ENCODE data around the gene CCDC8. TPM values are rescaled to one million over a fixed set of nuclear protein-coding genes. Genes with fewer than 3 reads are reported as not detected.

Gene CCDC8
- 73.9 TPM for total RNA-seq
- 10 to 100 TPM; 63.9 to 95.3 (median 79.0) TPM for polyA plus RNA-seq (ENCODE audit: insufficient read depth in 1 of 8, insufficient read length in 8 of 8, low replicate concordance in 1 of 8)
- long read RNA-seq, donor 1, transcript CCDC8-201 (1 exons, 3,186 nt), result major isoform, 44 of 44 reads
- long read RNA-seq, donor 1, partial matches to known transcripts, result 0 of 44 reads
- long read RNA-seq, donor 1, other reads (novel, unspliced or antisense), result 0 of 44 reads
- long read RNA-seq, donor 2, transcript CCDC8-201 (1 exons, 3,186 nt), result major isoform, 18 of 18 reads
- long read RNA-seq, donor 2, partial matches to known transcripts, result 0 of 18 reads
- long read RNA-seq, donor 2, other reads (novel, unspliced or antisense), result 0 of 18 reads
- long read RNA-seq, donor 3, transcript CCDC8-201 (1 exons, 3,186 nt), result major isoform, 74 of 74 reads
- long read RNA-seq, donor 3, partial matches to known transcripts, result 0 of 74 reads
- long read RNA-seq, donor 3, other reads (novel, unspliced or antisense), result 0 of 74 reads
- long read RNA-seq, donor 4, transcript CCDC8-201 (1 exons, 3,186 nt), result major isoform, 108 of 108 reads
- long read RNA-seq, donor 4, partial matches to known transcripts, result 0 of 108 reads
- long read RNA-seq, donor 4, other reads (novel, unspliced or antisense), result 0 of 108 reads
- long read RNA-seq, donor 5, transcript CCDC8-201 (1 exons, 3,186 nt), result major isoform, 192 of 192 reads
- long read RNA-seq, donor 5, partial matches to known transcripts, result 0 of 192 reads
- long read RNA-seq, donor 5, other reads (novel, unspliced or antisense), result 0 of 192 reads
- long read RNA-seq, donor 6, transcript CCDC8-201 (1 exons, 3,186 nt), result major isoform, 137 of 137 reads
- long read RNA-seq, donor 6, partial matches to known transcripts, result 0 of 137 reads
- long read RNA-seq, donor 6, other reads (novel, unspliced or antisense), result 0 of 137 reads
- long read RNA-seq, donor 7, transcript CCDC8-201 (1 exons, 3,186 nt), result major isoform, 138 of 138 reads
- long read RNA-seq, donor 7, partial matches to known transcripts, result 0 of 138 reads
- long read RNA-seq, donor 7, other reads (novel, unspliced or antisense), result 0 of 138 reads
- long read RNA-seq, donor 8, transcript CCDC8-201 (1 exons, 3,186 nt), result major isoform, 76 of 76 reads
- long read RNA-seq, donor 8, partial matches to known transcripts, result 0 of 76 reads
- long read RNA-seq, donor 8, other reads (novel, unspliced or antisense), result 0 of 76 reads
- long read RNA-seq, donor 9, transcript CCDC8-201 (1 exons, 3,186 nt), result major isoform, 124 of 124 reads
- long read RNA-seq, donor 9, partial matches to known transcripts, result 0 of 124 reads
- long read RNA-seq, donor 9, other reads (novel, unspliced or antisense), result 0 of 124 reads
- long read RNA-seq, donor 10, transcript CCDC8-201 (1 exons, 3,186 nt), result major isoform, 105 of 105 reads
- long read RNA-seq, donor 10, partial matches to known transcripts, result 0 of 105 reads
- long read RNA-seq, donor 10, other reads (novel, unspliced or antisense), result 0 of 105 reads
- long read RNA-seq, donor 11, transcript CCDC8-201 (1 exons, 3,186 nt), result major isoform, 99 of 99 reads
- long read RNA-seq, donor 11, partial matches to known transcripts, result 0 of 99 reads
- long read RNA-seq, donor 11, other reads (novel, unspliced or antisense), result 0 of 99 reads

- Histone ChIP-seq H3K27me3 (ENCODE audit: control insufficient read depth, insufficient read depth, low read length) (no peaks in the 10 kb centered on the region), H3K4me3 (ENCODE audit: low read length) (peak within 1 kb of the TSS; percentile 74), H3K4me1 (ENCODE audit: control insufficient read depth, insufficient read depth, low read length) (peaks cover 54% of the 10 kb centered on the region), H3K9me3 (replicated peaks; ENCODE audit: control insufficient read depth, low read depth, low read length) (no peaks in the 10 kb centered on the region), H3K27ac (ENCODE audit: low read length) (peak within 1 kb of the TSS; percentile 92), H3K36me3 (ENCODE audit: control insufficient read depth, insufficient read depth, low read length) (peaks cover 16% of the 10 kb centered on the region)
- peak; percentile 99 for DNase-seq
- WGBS (ENCODE audit: insufficient coverage), result 6% methylated on average over 41 of the region's 46 CpGs
Observed at GRCh38 chr19:46413262-46414031, at the start of gene CCDC8. Gene CCDC8, minus strand, starts transcription at chr19:46413564. Its CDS starts 754 bp downstream, at chr19:46412810.

- H3K4me3 ChIP-seq (ENCODE audit: low read length), result no peak overlapping the region
Observed at GRCh38 chr19:46461537-46461936, 48.2 kb upstream of the CCDC8 start.

GRCh38 chr19:46460981-46461380 is 47.6 kb upstream of the CCDC8 start:
- 78% methylated on average over 1 of the region's 1 CpG for WGBS (ENCODE audit: insufficient coverage)
- no peaks in the 10 kb centered on the region for H3K27me3 ChIP-seq (ENCODE audit: control insufficient read depth, insufficient read depth, low read length)
- no peak for DNase-seq
- no peak overlapping the region for H3K27ac ChIP-seq (ENCODE audit: low read length)
- peaks cover 12% of the 10 kb centered on the region for H3K36me3 ChIP-seq (ENCODE audit: control insufficient read depth, insufficient read depth, low read length)
- H3K4me3 ChIP-seq (ENCODE audit: low read length), result no peak overlapping the region
- H3K9me3 ChIP-seq (replicated peaks; ENCODE audit: control insufficient read depth, low read depth, low read length), result no peaks in the 10 kb centered on the region
- H3K4me1 ChIP-seq (ENCODE audit: control insufficient read depth, insufficient read depth, low read length), result peaks cover 7% of the 10 kb centered on the region

More at GRCh38 chr19:46461537-46461936, 48.2 kb upstream of the CCDC8 start:
- peaks cover 10% of the 10 kb centered on the region for H3K4me1 ChIP-seq (ENCODE audit: control insufficient read depth, insufficient read depth, low read length)
- H3K9me3 ChIP-seq (replicated peaks; ENCODE audit: control insufficient read depth, low read depth, low read length), result no peaks in the 10 kb centered on the region
- no peak overlapping the region for H3K27ac ChIP-seq (ENCODE audit: low read length)
- peaks cover 12% of the 10 kb centered on the region for H3K36me3 ChIP-seq (ENCODE audit: control insufficient read depth, insufficient read depth, low read length)
- 83% methylated on average over 1 of the region's 2 CpGs for WGBS (ENCODE audit: insufficient coverage)
- H3K27me3 ChIP-seq (ENCODE audit: control insufficient read depth, insufficient read depth, low read length), result no peaks in the 10 kb centered on the region
- no peak for DNase-seq

GRCh38 chr19:46460055-46460454 is 46.7 kb upstream of the CCDC8 start:
- H3K4me1 ChIP-seq (ENCODE audit: control insufficient read depth, insufficient read depth, low read length), result peaks cover 7% of the 10 kb centered on the region
- no peak overlapping the region for H3K27ac ChIP-seq (ENCODE audit: low read length)
- no peaks in the 10 kb centered on the region for H3K27me3 ChIP-seq (ENCODE audit: control insufficient read depth, insufficient read depth, low read length)
- no peak for DNase-seq
- H3K4me3 ChIP-seq (ENCODE audit: low read length), result no peak overlapping the region
- peaks cover 9% of the 10 kb centered on the region for H3K36me3 ChIP-seq (ENCODE audit: control insufficient read depth, insufficient read depth, low read length)
- WGBS (ENCODE audit: insufficient coverage), result 89% methylated on average over 1 of the region's 2 CpGs
- H3K9me3 ChIP-seq (replicated peaks; ENCODE audit: control insufficient read depth, low read depth, low read length), result no peaks in the 10 kb centered on the region

- Histone ChIP-seq H3K27ac (ENCODE audit: low read length) (no peak overlapping the region), H3K36me3 (ENCODE audit: control insufficient read depth, insufficient read depth, low read length) (peaks cover 7% of the 10 kb centered on the region), H3K4me1 (ENCODE audit: control insufficient read depth, insufficient read depth, low read length) (peaks cover 13% of the 10 kb centered on the region), H3K9me3 (replicated peaks; ENCODE audit: control insufficient read depth, low read depth, low read length) (no peaks in the 10 kb centered on the region), H3K4me3 (ENCODE audit: low read length) (no peak overlapping the region), H3K27me3 (ENCODE audit: control insufficient read depth, insufficient read depth, low read length) (no peaks in the 10 kb centered on the region)
- no CpG with 5 or more reads among the region's 5 CpGs for WGBS (ENCODE audit: insufficient coverage)
- DNase-seq, result no peak
Observed at GRCh38 chr19:46456930-46457329, 43.6 kb upstream of the CCDC8 start.

GRCh38 chr19:46454244-46454643 is 40.9 kb upstream of the CCDC8 start:
- Histone ChIP-seq H3K27me3 (ENCODE audit: control insufficient read depth, insufficient read depth, low read length) (no peaks in the 10 kb centered on the region), H3K36me3 (ENCODE audit: control insufficient read depth, insufficient read depth, low read length) (no peaks in the 10 kb centered on the region), H3K27ac (ENCODE audit: low read length) (no peak overlapping the region), H3K9me3 (replicated peaks; ENCODE audit: control insufficient read depth, low read depth, low read length) (peaks cover 2% of the 10 kb centered on the region), H3K4me1 (ENCODE audit: control insufficient read depth, insufficient read depth, low read length) (peaks cover 16% of the 10 kb centered on the region), H3K4me3 (ENCODE audit: low read length) (no peak overlapping the region)
- DNase-seq, result no peak
- no CpG with 5 or more reads among the region's 3 CpGs for WGBS (ENCODE audit: insufficient coverage)

- H3K4me1 ChIP-seq (ENCODE audit: control insufficient read depth, insufficient read depth, low read length), result peaks cover 17% of the 10 kb centered on the region
- no peak overlapping the region for H3K27ac ChIP-seq (ENCODE audit: low read length)
- peaks cover 2% of the 10 kb centered on the region for H3K9me3 ChIP-seq (replicated peaks; ENCODE audit: control insufficient read depth, low read depth, low read length)
- no peak overlapping the region for H3K4me3 ChIP-seq (ENCODE audit: low read length)
- no peak for DNase-seq
- no peaks in the 10 kb centered on the region for H3K36me3 ChIP-seq (ENCODE audit: control insufficient read depth, insufficient read depth, low read length)
- no peaks in the 10 kb centered on the region for H3K27me3 ChIP-seq (ENCODE audit: control insufficient read depth, insufficient read depth, low read length)
- 88% methylated on average over 5 of the region's 6 CpGs for WGBS (ENCODE audit: insufficient coverage)
Observed at GRCh38 chr19:46453661-46454060, 40.3 kb upstream of the CCDC8 start.

- no peaks in the 10 kb centered on the region for H3K36me3 ChIP-seq (ENCODE audit: control insufficient read depth, insufficient read depth, low read length)
- H3K9me3 ChIP-seq (replicated peaks; ENCODE audit: control insufficient read depth, low read depth, low read length), result peaks cover 2% of the 10 kb centered on the region
- WGBS (ENCODE audit: insufficient coverage), result 11% methylated on average over 3 of the region's 4 CpGs
- no peak overlapping the region for H3K4me3 ChIP-seq (ENCODE audit: low read length)
- H3K4me1 ChIP-seq (ENCODE audit: control insufficient read depth, insufficient read depth, low read length), result peaks cover 27% of the 10 kb centered on the region
- H3K27ac ChIP-seq (ENCODE audit: low read length), result peak overlapping the region; percentile 89
- no peaks in the 10 kb centered on the region for H3K27me3 ChIP-seq (ENCODE audit: control insufficient read depth, insufficient read depth, low read length)
- peak; percentile 73 for DNase-seq
Observed at GRCh38 chr19:46452186-46452585, 38.8 kb upstream of the CCDC8 start.

- 73% methylated on average over 2 of the region's 6 CpGs for WGBS (ENCODE audit: insufficient coverage)
- H3K27ac ChIP-seq (ENCODE audit: low read length), result peak overlapping the region; percentile 89
- no peaks in the 10 kb centered on the region for H3K27me3 ChIP-seq (ENCODE audit: control insufficient read depth, insufficient read depth, low read length)
Observed at GRCh38 chr19:46451352-46451751, 38.0 kb upstream of the CCDC8 start.

More at GRCh38 chr19:46451352-46451751, 38.0 kb upstream of the CCDC8 start:
- H3K36me3 ChIP-seq (ENCODE audit: control insufficient read depth, insufficient read depth, low read length), result no peaks in the 10 kb centered on the region
- peaks cover 2% of the 10 kb centered on the region for H3K9me3 ChIP-seq (replicated peaks; ENCODE audit: control insufficient read depth, low read depth, low read length)
- no peak overlapping the region for H3K4me3 ChIP-seq (ENCODE audit: low read length)
- peaks cover 27% of the 10 kb centered on the region for H3K4me1 ChIP-seq (ENCODE audit: control insufficient read depth, insufficient read depth, low read length)
- DNase-seq, result peak; percentile 91

Measured in muscle of leg (tissue), 16 donors.